Upper lobe of left lung (tissue), 6 donors: ENCODE measurements around the gene PRAC1. TPM values are rescaled to one million over a fixed set of nuclear protein-coding genes. Genes with fewer than 3 reads are reported as not detected.
A peak's percentile ranks its signal among the peaks of the same experiment; 100 is the strongest.

Experiments used
- ATAC-seq, 2 donors: fragments of 200-7000 bp; cut with Tn5 transposase; one replicate each; pipeline ENCODE4 v1.9.1; 2022; ENCODE audit warnings: mild to moderate bottlenecking in 2 of 2, moderate library complexity in 2 of 2; ENCODE audit not compliant: low FRiP score in 2 of 2
- DNase-seq, 2 donors: peaks; one replicate each; pipeline ENCODE4 v3.0.0-alpha.2; 2019 to 2020
- H3K27ac ChIP-seq, 4 donors: fragments of 200-600 bp; sonication (generic); one replicate each; pipeline ENCODE4 v1.5.1; 2016 to 2019
- H3K27me3 ChIP-seq, 4 donors: fragments of 200-600 bp; sonication (generic); one replicate each; pipeline ENCODE4 v1.5.1; 2017 to 2019
- H3K36me3 ChIP-seq, 4 donors: fragments of 200-600 bp; sonication (generic); one replicate each; pipeline ENCODE4 v1.5.1; 2016 to 2019
- H3K4me1 ChIP-seq, 4 donors: fragments of 200-600 bp; sonication (generic); one replicate each; pipeline ENCODE4 v1.5.1; 2018 to 2019
- H3K4me3 ChIP-seq, 4 donors: fragments of 200-600 bp; sonication (generic); one replicate each; pipeline ENCODE4 v1.5.1; 2017 to 2019; ENCODE audit warnings: mild to moderate bottlenecking in 2 of 4, moderate library complexity in 1 of 4
- H3K9me3 ChIP-seq, 4 donors: fragments of 200-600 bp; sonication (generic); one replicate each; pipeline ENCODE4 v1.5.1; 2018 to 2019
- EP300 ChIP-seq, 4 donors: sonication (generic); formaldehyde crosslinking; IDR thresholded peaks; one replicate each; pipeline ENCODE4 v1.5.1; 2017; ENCODE audit warnings: antibody characterized with exemption in 4 of 4, control low read depth in 2 of 4
- POLR2A ChIP-seq, 4 donors: fragments of 450-650 bp; IDR thresholded peaks; one replicate each; pipeline ENCODE4 v1.5.1; 2016 to 2017; ENCODE audit warnings: antibody characterized with exemption in 4 of 4, mild to moderate bottlenecking in 2 of 4
- POLR2AphosphoS5 ChIP-seq, 2 donors: sonication (generic); formaldehyde crosslinking; IDR thresholded peaks; one replicate each; pipeline ENCODE4 v1.5.1; 2017; ENCODE audit warnings: antibody characterized with exemption in 2 of 2
- WGBS, 2 donors: methylation state at CpG; one replicate each; pipeline ENCODE4 v1.1.5; 2017 to 2018; 5-methylcytosine and 5-hydroxymethylcytosine counted together
- total RNA-seq, 6 donors: library from RNA; depleted of rRNA in 4 of 6; stranded (reverse); fragments of >200 nt in 4 of 6; gene quantifications; one replicate each; pipeline versions ENCODE4 v1.1.0 to v1.2.1, GENCODE V29; 2016 to 2021
- TF ChIP-seq, protein P1 (sequence below), 6 experiments: fragments of 450-650 bp in 4 of 6; fragments of 200-600 bp in 2 of 6; sonication (generic) in 2 of 6; IDR thresholded peaks; one replicate each; pipeline ENCODE4 v1.5.1; 2016 to 2019; ENCODE audit warnings: antibody characterized with exemption in 6 of 6
- donor health status: DM: no; HTN: no; CAD: no; lungs with moderate emphysema.
- donor health status: DM: no; HTN: yes; CAD: no; lungs with severe emphysema.

Gene PRAC1
- total RNA-seq, 6 donors from 2014 or later, result not detected

DNA sequence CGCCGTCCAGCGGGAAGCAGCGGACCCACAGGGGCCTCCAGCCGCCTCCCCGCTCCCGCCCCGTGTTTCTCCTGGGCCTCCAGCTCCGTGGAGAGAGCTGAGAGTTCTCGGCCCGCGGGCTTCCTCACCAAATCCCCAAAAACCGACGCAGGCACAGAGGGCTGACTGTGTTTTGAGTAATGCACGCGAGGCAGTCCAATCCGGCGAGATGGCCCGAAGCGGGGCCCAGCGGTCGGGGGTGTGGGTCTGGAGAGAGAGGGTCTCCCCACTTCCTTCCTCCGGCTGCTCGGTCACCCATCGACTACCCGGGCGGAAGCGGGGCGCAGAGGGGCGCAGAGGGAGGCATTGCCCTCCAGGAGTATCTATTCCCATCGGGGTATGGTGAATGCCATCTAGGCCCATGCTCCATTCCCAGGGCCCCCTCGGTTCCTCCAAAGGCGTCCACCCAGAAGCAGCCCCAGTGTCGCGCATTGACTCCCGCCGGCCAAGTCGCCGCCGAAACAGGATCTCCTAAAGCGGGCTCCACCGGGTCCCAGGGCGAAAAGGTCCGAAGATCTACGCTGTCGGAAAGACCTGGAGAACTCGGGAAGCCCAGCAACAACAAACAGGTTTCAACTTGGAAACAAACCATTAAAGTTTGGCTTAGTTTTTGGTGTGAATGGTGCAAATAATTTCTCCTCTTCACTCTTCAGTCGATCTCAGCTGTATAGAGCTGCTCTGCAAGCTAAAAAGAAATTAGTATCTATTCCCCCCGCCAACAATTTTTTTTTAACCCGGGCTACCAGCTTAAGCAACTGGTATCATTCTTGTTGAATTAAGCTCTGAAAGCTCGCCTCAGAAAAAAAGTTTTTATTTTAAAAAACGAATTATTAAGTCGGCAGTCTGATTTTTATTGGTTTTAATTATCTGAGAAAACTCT, 25.4 kb upstream of the PRAC1 start:
- peak in 1 of 2 donors; percentile 17 for ATAC-seq
- 14% methylated on average over 12 to 37 of the region's 53 CpGs for WGBS, 2 donors
- TF ChIP-seq POLR2A (IDR thresholded peaks at IDR 0.05) (no peak), EP300 (IDR thresholded peaks at IDR 0.05) (no peak), POLR2AphosphoS5 (IDR thresholded peaks at IDR 0.05) (no peak)
- TF ChIP-seq, protein P1, sequence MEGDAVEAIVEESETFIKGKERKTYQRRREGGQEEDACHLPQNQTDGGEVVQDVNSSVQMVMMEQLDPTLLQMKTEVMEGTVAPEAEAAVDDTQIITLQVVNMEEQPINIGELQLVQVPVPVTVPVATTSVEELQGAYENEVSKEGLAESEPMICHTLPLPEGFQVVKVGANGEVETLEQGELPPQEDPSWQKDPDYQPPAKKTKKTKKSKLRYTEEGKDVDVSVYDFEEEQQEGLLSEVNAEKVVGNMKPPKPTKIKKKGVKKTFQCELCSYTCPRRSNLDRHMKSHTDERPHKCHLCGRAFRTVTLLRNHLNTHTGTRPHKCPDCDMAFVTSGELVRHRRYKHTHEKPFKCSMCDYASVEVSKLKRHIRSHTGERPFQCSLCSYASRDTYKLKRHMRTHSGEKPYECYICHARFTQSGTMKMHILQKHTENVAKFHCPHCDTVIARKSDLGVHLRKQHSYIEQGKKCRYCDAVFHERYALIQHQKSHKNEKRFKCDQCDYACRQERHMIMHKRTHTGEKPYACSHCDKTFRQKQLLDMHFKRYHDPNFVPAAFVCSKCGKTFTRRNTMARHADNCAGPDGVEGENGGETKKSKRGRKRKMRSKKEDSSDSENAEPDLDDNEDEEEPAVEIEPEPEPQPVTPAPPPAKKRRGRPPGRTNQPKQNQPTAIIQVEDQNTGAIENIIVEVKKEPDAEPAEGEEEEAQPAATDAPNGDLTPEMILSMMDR (IDR thresholded peaks at IDR 0.05), result no peak
- Histone ChIP-seq H3K27me3 (peaks cover 3 to 87% (median 51%) of the 10 kb centered on the region in 4 donors), H3K36me3 (no peaks in the 10 kb centered on the region), H3K27ac (no peak overlapping the region), H3K4me1 (peaks cover 0 to 14% (median 1%) of the 10 kb centered on the region in 4 donors), H3K4me3 (no peak overlapping the region), H3K9me3 (no peaks in the 10 kb centered on the region)
- peak in 1 of 2 donors; percentile 82 for DNase-seq

DNA sequence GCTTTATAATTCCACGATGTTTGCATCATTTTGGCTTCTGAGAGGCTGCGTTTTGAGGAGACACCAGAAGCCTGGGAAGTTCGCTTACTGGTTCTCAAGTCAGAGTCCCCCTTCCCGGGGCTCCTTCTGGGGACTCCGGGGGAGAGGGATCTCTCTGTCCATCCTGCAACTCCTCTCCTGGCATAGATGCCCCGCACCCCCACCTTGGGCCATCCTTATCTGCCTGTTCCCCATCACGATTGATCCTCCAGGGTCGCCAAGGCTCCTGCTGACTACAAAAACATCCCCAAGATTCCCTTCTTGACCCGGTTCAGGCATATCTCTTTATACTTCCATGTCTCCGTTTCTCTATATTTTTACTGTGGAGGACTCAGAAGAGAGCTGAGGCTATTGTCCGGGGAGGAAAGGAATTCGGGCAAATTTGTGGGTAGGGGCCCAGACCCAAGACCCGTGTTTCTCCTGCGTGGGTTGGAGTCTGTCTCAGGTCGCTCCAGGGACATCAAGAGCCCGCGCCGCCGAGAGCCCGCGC, 24.7 kb upstream of the PRAC1 start:
- Histone ChIP-seq H3K27ac (no peak overlapping the region), H3K36me3 (no peaks in the 10 kb centered on the region), H3K27me3 (peaks cover 2 to 85% (median 46%) of the 10 kb centered on the region in 4 donors), H3K4me3 (no peak overlapping the region), H3K9me3 (no peaks in the 10 kb centered on the region), H3K4me1 (peaks cover 0 to 14% (median 1%) of the 10 kb centered on the region in 4 donors)
- ATAC-seq (no peak), DNase-seq (no peak)
- TF ChIP-seq, protein P1 (IDR thresholded peaks at IDR 0.05), result no peak
- no peak for TF ChIP-seq POLR2A (IDR thresholded peaks at IDR 0.05)
- no peak for TF ChIP-seq POLR2AphosphoS5 (IDR thresholded peaks at IDR 0.05)
- 6% methylated on average over 15 to 21 of the region's 21 CpGs for WGBS, 2 donors

DNA sequence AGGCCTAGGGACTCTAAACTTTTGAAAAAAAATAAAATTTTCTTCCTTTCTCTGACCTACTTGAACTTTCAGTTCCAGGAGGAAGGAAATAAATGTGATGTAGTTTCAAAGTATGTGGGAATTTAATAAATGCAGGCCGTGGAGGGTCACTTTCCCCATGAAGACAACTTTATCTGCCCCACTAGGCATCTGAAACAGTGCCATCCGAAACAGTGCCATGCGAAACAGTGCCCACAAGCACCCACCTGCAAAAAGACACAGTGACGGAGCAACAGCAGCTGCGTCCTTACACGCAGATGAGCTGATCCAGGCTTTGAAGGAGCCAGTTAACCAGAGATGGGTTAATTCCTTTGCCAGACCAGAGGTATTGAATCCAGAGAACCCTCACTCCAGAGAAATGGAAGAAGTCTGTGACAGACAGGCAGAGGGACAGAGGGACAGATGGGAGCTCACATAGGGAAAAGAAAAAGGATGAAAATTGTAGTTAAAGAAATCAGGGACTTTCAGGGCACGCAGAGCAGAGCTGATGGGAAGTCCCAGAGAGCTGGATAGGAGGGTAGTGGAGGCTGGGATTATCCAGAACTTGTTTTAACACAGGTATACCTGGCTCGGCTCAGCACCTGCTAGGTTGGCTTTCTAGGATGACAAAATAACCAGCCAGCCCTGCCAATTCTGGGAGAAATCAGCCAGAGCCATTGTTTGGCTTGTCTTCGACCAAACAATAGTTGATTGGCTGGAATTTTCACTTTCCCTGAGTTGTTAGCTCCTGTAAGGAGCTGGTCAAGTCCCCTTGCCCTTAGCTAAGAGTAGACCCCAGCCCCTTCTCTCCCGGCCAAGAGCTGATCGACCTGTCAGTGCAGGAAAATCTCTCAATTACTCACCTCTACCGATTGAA, 23.3 kb upstream of the PRAC1 start:
- Histone ChIP-seq H3K9me3 (no peaks in the 10 kb centered on the region), H3K4me3 (no peak overlapping the region), H3K36me3 (no peaks in the 10 kb centered on the region), H3K4me1 (peaks cover 0 to 14% (median 1%) of the 10 kb centered on the region in 4 donors), H3K27me3 (peaks cover 2 to 83% (median 42%) of the 10 kb centered on the region in 4 donors), H3K27ac (no peak overlapping the region)
- TF ChIP-seq EP300 (IDR thresholded peaks at IDR 0.05) (no peak), POLR2AphosphoS5 (IDR thresholded peaks at IDR 0.05) (no peak), POLR2A (IDR thresholded peaks at IDR 0.05) (no peak)
- TF ChIP-seq, protein P1 (IDR thresholded peaks at IDR 0.05), result no peak
- ATAC-seq (no peak), DNase-seq (no peak)
- 17 to 20% methylated on average over 10 to 12 of the region's 12 CpGs for WGBS, 2 donors

DNA sequence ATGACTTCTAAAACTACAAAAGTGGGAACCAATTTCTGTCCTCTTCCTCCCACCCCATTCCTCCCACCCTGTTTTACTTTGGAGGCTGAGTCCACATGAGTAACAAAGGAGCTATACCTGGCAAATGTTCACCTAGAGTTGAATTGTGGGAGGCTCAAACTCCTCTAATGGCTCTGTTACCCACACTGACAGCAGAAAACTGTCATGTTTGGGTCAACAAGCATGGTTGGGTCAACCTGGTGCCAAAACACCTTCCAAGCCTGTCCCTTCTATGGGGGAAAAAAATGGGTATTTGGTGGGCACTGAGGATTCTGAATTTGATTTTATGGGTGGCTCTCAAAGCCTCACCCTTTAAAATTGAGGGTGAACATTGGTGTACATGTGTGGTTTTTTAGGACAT, 18.2 kb upstream of the PRAC1 start:
- ATAC-seq (no peak), DNase-seq (no peak)
- peaks cover 0 to 7% (median 2%) of the 10 kb centered on the region in 4 donors for H3K4me1 ChIP-seq
- peaks cover 0 to 70% (median 25%) of the 10 kb centered on the region in 4 donors for H3K27me3 ChIP-seq
- H3K27ac ChIP-seq, result no peak overlapping the region
- peaks cover 0 to 3% (median 0%) of the 10 kb centered on the region in 4 donors for H3K9me3 ChIP-seq
- H3K4me3 ChIP-seq, result no peak overlapping the region
- TF ChIP-seq EP300 (IDR thresholded peaks at IDR 0.05) (no peak), POLR2A (IDR thresholded peaks at IDR 0.05) (no peak), POLR2AphosphoS5 (IDR thresholded peaks at IDR 0.05) (no peak)
- TF ChIP-seq, protein P1 (IDR thresholded peaks at IDR 0.05), result no peak
- no peaks in the 10 kb centered on the region for H3K36me3 ChIP-seq
